ENCODE results near the gene ANKRD44. TPM values are rescaled to one million over a fixed set of nuclear protein-coding genes. Genes with fewer than 3 reads are reported as not detected.

Gene ANKRD44
- total RNA-seq, 2 experiments from 2014 or later: 214 to 246 TPM

DNA sequence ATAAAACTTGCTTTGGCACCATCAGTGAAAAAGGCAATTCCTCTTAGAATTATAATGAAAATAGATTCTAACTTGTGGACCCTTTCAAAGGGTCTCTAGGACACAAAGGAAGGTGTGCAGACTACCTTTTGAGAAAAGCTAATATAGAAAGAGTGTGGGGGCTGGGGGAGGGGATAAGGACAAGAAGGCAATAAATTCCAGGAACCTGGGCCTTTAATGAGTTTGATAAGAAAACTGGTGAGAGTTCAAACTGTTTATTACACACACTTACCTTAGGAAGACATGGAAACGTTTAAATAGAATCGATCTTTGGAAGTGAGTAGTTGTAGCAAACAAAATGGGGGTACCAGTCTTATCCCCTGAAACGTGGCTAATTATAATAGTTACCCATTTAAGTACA, 344.5 kb downstream of the ANKRD44 start:
- no peak overlapping the region for H3K27ac Mint-ChIP-seq
- CTCF ChIA-PET: no interaction called here
- peaks cover 40% of the 10 kb centered on the region for H3K4me1 Mint-ChIP-seq
- H3K36me3 Mint-ChIP-seq (ENCODE audit: low read depth): peaks cover 10% of the 10 kb centered on the region
- no peak for DNase-seq
- peaks cover 3% of the 10 kb centered on the region for H3K9me3 Mint-ChIP-seq
- H3K4me3 Mint-ChIP-seq: no peak overlapping the region
- POLR2A ChIA-PET: no interaction called here
- H3K27me3 Mint-ChIP-seq: no peaks in the 10 kb centered on the region

- H3K36me3 Mint-ChIP-seq (ENCODE audit: low read depth): peaks cover 10% of the 10 kb centered on the region
- ChIA-PET POLR2A (no interaction called here), CTCF (interaction anchor here (0.8 kb wide), 1 partner anchor 22 kb away, joined by 3 read pairs; no protein-coding TSS in a partner anchor)
- H3K4me3 Mint-ChIP-seq: no peak overlapping the region
- no peak overlapping the region for H3K27ac Mint-ChIP-seq
- peaks cover 40% of the 10 kb centered on the region for H3K4me1 Mint-ChIP-seq
- H3K9me3 Mint-ChIP-seq: peaks cover 3% of the 10 kb centered on the region
- no peaks in the 10 kb centered on the region for H3K27me3 Mint-ChIP-seq
- DNase-seq: no peak
Measured at GRCh38 chr2:196965651-196966050, 344.9 kb downstream of the ANKRD44 start.

DNA sequence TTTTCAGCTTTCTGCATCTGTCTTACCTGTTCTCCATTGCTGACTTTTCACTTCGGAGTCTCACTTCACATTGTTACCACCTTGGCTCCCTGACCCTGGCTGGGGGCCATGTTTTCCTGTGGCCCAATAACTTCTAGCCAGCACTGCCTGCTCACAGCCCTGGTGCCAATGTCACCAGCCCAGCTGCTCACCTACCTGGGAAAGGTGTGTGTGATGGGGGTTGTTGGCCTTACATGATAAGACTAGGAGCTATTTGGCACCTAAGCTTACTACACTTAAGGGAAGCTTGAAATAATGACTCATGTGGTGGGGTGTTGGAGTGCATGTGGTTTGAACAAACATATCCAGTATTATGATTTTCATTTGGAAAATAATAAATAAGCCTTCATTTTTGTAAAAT, 346.6 kb downstream of the ANKRD44 start:
- Mint-ChIP-seq H3K4me1 (peaks cover 30% of the 10 kb centered on the region), H3K36me3 (ENCODE audit: low read depth) (peaks cover 16% of the 10 kb centered on the region), H3K27me3 (no peaks in the 10 kb centered on the region), H3K4me3 (no peak overlapping the region), H3K9me3 (peaks cover 5% of the 10 kb centered on the region), H3K27ac (no peak overlapping the region)
- no peak for DNase-seq
- ChIA-PET CTCF (interaction anchor here (1.0 kb wide), 1 partner anchor 12 kb away, joined by 3 read pairs; no protein-coding TSS in a partner anchor), POLR2A (interaction anchor here (1.0 to 1.6 kb wide), 2 partner anchors 29 to 37 kb away, joined by 3 to 18 read pairs; partner anchors contain the start of gene PGAP1)

- Mint-ChIP-seq H3K4me1 (peaks cover 29% of the 10 kb centered on the region), H3K27ac (peak overlapping the region; percentile 33), H3K36me3 (ENCODE audit: low read depth) (peaks cover 22% of the 10 kb centered on the region), H3K9me3 (peaks cover 12% of the 10 kb centered on the region), H3K27me3 (no peaks in the 10 kb centered on the region), H3K4me3 (peak overlapping the region; percentile 30)
- CTCF ChIA-PET: no interaction called here
- DNase-seq: no peak
- POLR2A ChIA-PET: interaction anchor here (1.0 to 1.9 kb wide), 3 partner anchors 28 to 36 kb away, joined by 3 to 29 read pairs (median 18); partner anchors contain the start of gene PGAP1
Measured at GRCh38 chr2:196963043-196963442, 347.5 kb downstream of the ANKRD44 start.

DNA sequence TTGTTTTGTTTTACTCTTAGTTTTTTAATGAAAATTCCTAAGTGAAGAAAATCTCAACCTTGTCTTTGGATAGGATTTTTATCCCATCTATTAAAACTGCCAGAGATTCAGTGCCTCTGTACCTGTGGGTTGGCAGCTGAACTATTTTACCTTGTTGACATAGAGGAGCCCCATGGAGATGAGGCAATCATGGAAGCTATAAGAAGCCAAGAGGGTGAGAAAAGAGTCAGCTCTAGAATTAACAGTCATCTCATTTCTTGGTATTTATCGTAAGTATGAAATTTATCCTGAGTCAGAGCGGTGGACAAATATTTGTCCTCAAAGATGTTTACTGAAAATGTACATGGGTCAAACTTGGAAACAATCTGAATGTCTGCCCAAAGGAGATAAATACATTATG, 348.3 kb downstream of the ANKRD44 start:
- no peaks in the 10 kb centered on the region for H3K27me3 Mint-ChIP-seq
- H3K4me3 Mint-ChIP-seq: peak overlapping the region; percentile 31
- DNase-seq: no peak
- H3K36me3 Mint-ChIP-seq (ENCODE audit: low read depth): peaks cover 19% of the 10 kb centered on the region
- peak overlapping the region; percentile 13 for H3K27ac Mint-ChIP-seq
- peaks cover 29% of the 10 kb centered on the region for H3K4me1 Mint-ChIP-seq
- ChIA-PET POLR2A (interaction anchor here (1.7 to 1.9 kb wide), 2 partner anchors 36 to 47 kb away, joined by 8 to 29 read pairs; partner anchors contain the start of gene PGAP1), CTCF (no interaction called here)
- H3K9me3 Mint-ChIP-seq: peaks cover 9% of the 10 kb centered on the region

DNA sequence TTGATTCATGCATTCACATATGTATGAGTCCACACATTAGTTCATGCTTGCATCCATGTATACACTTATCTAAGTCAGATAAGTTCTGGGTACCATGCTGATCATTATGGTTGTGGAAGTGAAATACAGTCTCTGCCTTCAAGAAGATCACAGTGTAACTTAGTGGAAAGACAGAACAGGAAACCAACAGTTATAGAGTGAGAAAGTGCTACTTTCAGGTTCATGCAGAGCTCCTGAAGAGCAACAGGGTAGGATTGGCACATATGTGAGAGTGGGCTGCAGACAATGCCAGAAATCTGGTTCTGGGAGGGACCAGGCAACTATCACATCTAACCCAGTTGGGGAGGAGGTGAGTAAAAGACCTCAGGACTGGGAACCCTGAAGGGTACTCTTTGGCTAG, 348.7 kb downstream of the ANKRD44 start:
- Mint-ChIP-seq H3K4me3 (no peak overlapping the region), H3K27me3 (no peaks in the 10 kb centered on the region), H3K4me1 (peaks cover 29% of the 10 kb centered on the region), H3K9me3 (peaks cover 9% of the 10 kb centered on the region), H3K27ac (peak overlapping the region; percentile 13), H3K36me3 (ENCODE audit: low read depth) (peaks cover 19% of the 10 kb centered on the region)
- POLR2A ChIA-PET: interaction anchor here (0.7 to 1.9 kb wide), 3 partner anchors 26 to 46 kb away, joined by 3 to 29 read pairs (median 8); partner anchors contain the start of gene PGAP1
- DNase-seq: no peak
- CTCF ChIA-PET: no interaction called here

- Mint-ChIP-seq H3K27ac (no peak overlapping the region), H3K36me3 (ENCODE audit: low read depth) (peaks cover 15% of the 10 kb centered on the region), H3K4me1 (peaks cover 37% of the 10 kb centered on the region), H3K4me3 (no peak overlapping the region), H3K27me3 (no peaks in the 10 kb centered on the region), H3K9me3 (peaks cover 9% of the 10 kb centered on the region)
- ChIA-PET POLR2A (interaction anchor here (3.1 kb wide), 1 partner anchor 32 kb away, joined by 8 read pairs; no protein-coding TSS in a partner anchor), CTCF (no interaction called here)
- DNase-seq: no peak
Measured at GRCh38 chr2:196959734-196960338, 350.7 kb downstream of the ANKRD44 start.

GRCh38 chr2:196959281-196959680, 351.3 kb downstream of the ANKRD44 start:
- Mint-ChIP-seq H3K27ac (no peak overlapping the region), H3K4me3 (no peak overlapping the region)
- POLR2A ChIA-PET: interaction anchor here (3.1 kb wide), 1 partner anchor 31 kb away, joined by 8 read pairs; no protein-coding TSS in a partner anchor

GRCh38 chr2:196957881-196958525, 352.6 kb downstream of the ANKRD44 start:
- DNase-seq: no peak
- no peaks in the 10 kb centered on the region for H3K27me3 Mint-ChIP-seq
- H3K27ac Mint-ChIP-seq: no peak overlapping the region
- CTCF ChIA-PET: no interaction called here
- peaks cover 31% of the 10 kb centered on the region for H3K4me1 Mint-ChIP-seq
- H3K36me3 Mint-ChIP-seq (ENCODE audit: low read depth): peaks cover 15% of the 10 kb centered on the region
- POLR2A ChIA-PET: interaction anchor here (3.1 kb wide), 1 partner anchor 30 kb away, joined by 8 read pairs; no protein-coding TSS in a partner anchor
- H3K4me3 Mint-ChIP-seq: no peak overlapping the region
- H3K9me3 Mint-ChIP-seq: peaks cover 9% of the 10 kb centered on the region

More at GRCh38 chr2:196959281-196959680, 351.3 kb downstream of the ANKRD44 start:
- DNase-seq: no peak
- peaks cover 15% of the 10 kb centered on the region for H3K36me3 Mint-ChIP-seq (ENCODE audit: low read depth)
- H3K4me1 Mint-ChIP-seq: peaks cover 37% of the 10 kb centered on the region
- peaks cover 9% of the 10 kb centered on the region for H3K9me3 Mint-ChIP-seq
- CTCF ChIA-PET: interaction anchor here (0.7 kb wide), 1 partner anchor 426 kb away, joined by 3 read pairs; no protein-coding TSS in a partner anchor
- H3K27me3 Mint-ChIP-seq: no peaks in the 10 kb centered on the region

DNA sequence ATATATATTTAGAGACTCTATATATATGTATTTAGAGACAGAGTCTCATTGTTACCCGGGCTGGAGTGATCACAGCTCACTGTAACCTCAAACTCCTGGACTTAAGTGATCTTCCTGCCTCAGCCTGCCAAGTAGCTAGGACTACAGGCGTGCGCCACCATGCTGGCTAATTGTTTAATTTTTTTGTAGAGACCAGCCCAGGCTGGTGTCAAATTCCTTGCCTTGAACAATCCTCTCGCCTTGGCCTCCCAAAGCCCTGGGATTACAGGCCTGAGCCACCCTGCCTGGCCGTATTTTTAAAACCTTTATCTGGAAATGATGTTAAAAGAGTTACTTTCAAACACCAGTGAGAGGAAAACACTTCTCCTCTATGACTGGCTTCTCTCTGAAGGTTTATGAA, 353.1 kb downstream of the ANKRD44 start:
- no peak for DNase-seq
- Mint-ChIP-seq H3K4me3 (no peak overlapping the region), H3K27ac (no peak overlapping the region), H3K27me3 (no peaks in the 10 kb centered on the region), H3K4me1 (peaks cover 27% of the 10 kb centered on the region), H3K36me3 (ENCODE audit: low read depth) (peaks cover 14% of the 10 kb centered on the region), H3K9me3 (peaks cover 9% of the 10 kb centered on the region)
- POLR2A ChIA-PET: interaction anchor here (0.6 to 3.1 kb wide), 2 partner anchors 29 to 30 kb away, joined by 3 to 8 read pairs; no protein-coding TSS in a partner anchor
- CTCF ChIA-PET: no interaction called here

- Mint-ChIP-seq H3K27ac (no peak overlapping the region), H3K4me1 (peaks cover 13% of the 10 kb centered on the region), H3K9me3 (peaks cover 9% of the 10 kb centered on the region), H3K36me3 (ENCODE audit: low read depth) (peaks cover 12% of the 10 kb centered on the region), H3K27me3 (no peaks in the 10 kb centered on the region), H3K4me3 (no peak overlapping the region)
- DNase-seq: no peak
- ChIA-PET POLR2A (interaction anchor here (1.2 to 1.5 kb wide), 3 partner anchors 13 to 157 kb away, joined by 3 to 4 read pairs (median 3); partner anchors contain the start of gene GTF3C3), CTCF (interaction anchor here (0.7 kb wide), 1 partner anchor 101 kb away, joined by 3 read pairs; no protein-coding TSS in a partner anchor)
Measured at GRCh38 chr2:196956069-196956468, 354.5 kb downstream of the ANKRD44 start.

DNA sequence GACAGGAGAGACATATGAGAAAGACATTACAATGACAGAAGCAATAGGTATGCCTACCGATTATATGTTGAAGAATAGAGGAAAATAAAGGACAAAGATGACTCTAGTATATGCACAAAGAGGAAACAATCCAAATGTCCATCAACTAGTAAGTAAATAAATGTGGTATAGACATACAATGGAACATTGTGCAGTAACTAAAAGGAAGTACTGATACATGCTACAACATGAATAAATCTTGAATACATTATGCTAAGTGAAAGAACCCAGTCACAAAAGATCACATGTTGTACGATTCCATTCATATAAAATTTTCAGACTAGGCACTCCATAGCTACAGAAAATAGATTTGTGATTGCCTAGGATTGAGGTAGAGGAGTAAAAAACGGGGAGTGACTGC, 355.5 kb downstream of the ANKRD44 start:
- Mint-ChIP-seq H3K27me3 (peaks cover 4% of the 10 kb centered on the region), H3K27ac (no peak overlapping the region), H3K4me1 (peaks cover 11% of the 10 kb centered on the region), H3K9me3 (peaks cover 9% of the 10 kb centered on the region), H3K36me3 (ENCODE audit: low read depth) (peaks cover 11% of the 10 kb centered on the region), H3K4me3 (no peak overlapping the region)
- DNase-seq: no peak
- POLR2A ChIA-PET: interaction anchor here (1.2 to 1.8 kb wide), 4 partner anchors 12 to 156 kb away, joined by 3 to 7 read pairs (median 4); partner anchors contain the start of gene GTF3C3
- CTCF ChIA-PET: no interaction called here

DNA sequence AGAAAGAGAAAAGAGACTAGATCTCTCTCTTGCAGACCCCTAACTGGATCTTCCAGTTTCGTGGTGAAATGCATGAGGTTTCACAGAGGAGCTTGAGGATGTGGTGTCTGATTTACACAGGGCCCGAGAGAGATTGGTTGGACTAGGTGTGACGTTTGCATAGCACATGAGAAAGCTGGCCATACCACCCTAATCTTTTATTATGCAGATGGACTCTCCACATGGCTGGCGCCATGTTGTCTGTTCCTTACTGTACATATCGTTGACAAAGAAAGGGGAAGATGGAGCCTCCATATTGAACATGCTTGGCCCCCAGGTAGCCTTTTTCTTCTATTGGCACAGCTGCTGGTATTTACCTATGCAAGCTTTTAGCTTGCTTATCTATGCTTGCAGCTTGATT, 356.6 kb downstream of the ANKRD44 start:
- ChIA-PET POLR2A (interaction anchor here (1.8 kb wide), 1 partner anchor 27 kb away, joined by 7 read pairs; no protein-coding TSS in a partner anchor), CTCF (interaction anchor here (0.7 kb wide), 1 partner anchor 81 kb away, joined by 4 read pairs; no protein-coding TSS in a partner anchor)
- H3K27me3 Mint-ChIP-seq: peaks cover 4% of the 10 kb centered on the region

More for the DNA sequence above, 356.6 kb downstream of the ANKRD44 start:
- peaks cover 9% of the 10 kb centered on the region for H3K9me3 Mint-ChIP-seq
- no peak overlapping the region for H3K4me3 Mint-ChIP-seq
- no peak for DNase-seq
- no peak overlapping the region for H3K27ac Mint-ChIP-seq
- H3K36me3 Mint-ChIP-seq (ENCODE audit: low read depth): peaks cover 7% of the 10 kb centered on the region
- peaks cover 11% of the 10 kb centered on the region for H3K4me1 Mint-ChIP-seq

Data from activated CD4-positive, alpha-beta memory T cell treated with anti-CD3 and anti-CD28 coated beads, Interleukin-2, amount 10 ng/mL, durations not matched to agents 7 days and 5 days (primary cell).